ENCODE results near the gene NTSR1. TPM values are rescaled to one million over a fixed set of nuclear protein-coding genes. Genes with fewer than 3 reads are reported as not detected.

Gene NTSR1
- polyA plus RNA-seq, 1 donor from 2014 or later = 0.05 TPM

- TF ChIP-seq POLR2AphosphoS5 (IDR thresholded peaks at IDR 0.05) = no peak
- no peak for TF ChIP-seq REST (IDR thresholded peaks at IDR 0.05; ENCODE audit: borderline replicate concordance)
- no peak for TF ChIP-seq CTCF (IDR thresholded peaks at IDR 0.05; ENCODE audit: poor library complexity, severe bottlenecking)
- no peak for TF ChIP-seq RAD21 (conservative IDR thresholded peaks at IDR 0.05)
- no peak for TF ChIP-seq MXI1 (conservative IDR thresholded peaks at IDR 0.05; ENCODE audit: poor library complexity, severe bottlenecking)
- no peak for TF ChIP-seq TAF1 (IDR thresholded peaks at IDR 0.05; ENCODE audit: low read depth)
- TF ChIP-seq EP300 (conservative IDR thresholded peaks at IDR 0.05; ENCODE audit: poor library complexity, severe bottlenecking) = no peak
- no peak for TF ChIP-seq EZH2 (IDR thresholded peaks at IDR 0.05; ENCODE audit: borderline replicate concordance, insufficient read depth, low read length, poor library complexity, severe bottlenecking)
- TF ChIP-seq SMC3 (conservative IDR thresholded peaks at IDR 0.05; ENCODE audit: poor library complexity) = no peak
- Histone ChIP-seq H3K9me2 (ENCODE audit: insufficient read depth, low read length) (no peaks in the 10 kb centered on the region), H2AFZ (ENCODE audit: low read depth, low read length) (no peak overlapping the region), H3K9ac (ENCODE audit: low read length) (no peak overlapping the region), H3K36me3 (ENCODE audit: insufficient read depth, low read length) (no peaks in the 10 kb centered on the region), H4K20me1 (ENCODE audit: insufficient read depth) (no peaks in the 10 kb centered on the region), H3K4me3 (ENCODE audit: low read length) (no peak overlapping the region), H3K27me3 (ENCODE audit: insufficient read depth, low read depth, low read length) (no peaks in the 10 kb centered on the region), H3K27ac (ENCODE audit: low read length) (no peak overlapping the region), H3K9me3 (ENCODE audit: low read length) (no peaks in the 10 kb centered on the region), H3K4me2 (ENCODE audit: low read length) (no peak overlapping the region), H3F3A (ENCODE audit: insufficient read depth, low read length, poor library complexity, severe bottlenecking) (no peaks in the 10 kb centered on the region), H3K79me2 (replicated peaks; ENCODE audit: insufficient read depth, low read length) (no peaks in the 10 kb centered on the region)
Observed at GRCh38 chr20:62739581-62740285, 31.1 kb downstream of the NTSR1 start.

GRCh38 chr20:62740286-62741141, 31.9 kb downstream of the NTSR1 start:
- H3K4me3 ChIP-seq (ENCODE audit: low read length) = no peak overlapping the region
- H3K36me3 ChIP-seq (ENCODE audit: insufficient read depth, low read length) = no peaks in the 10 kb centered on the region
- no peaks in the 10 kb centered on the region for H4K20me1 ChIP-seq (ENCODE audit: insufficient read depth)
- H2AFZ ChIP-seq (ENCODE audit: low read depth, low read length) = no peak overlapping the region
- H3K9me3 ChIP-seq (ENCODE audit: low read length) = no peaks in the 10 kb centered on the region
- H3K9me2 ChIP-seq (ENCODE audit: insufficient read depth, low read length) = no peaks in the 10 kb centered on the region
- H3K27me3 ChIP-seq (ENCODE audit: insufficient read depth, low read depth, low read length) = no peaks in the 10 kb centered on the region
- H3K27ac ChIP-seq (ENCODE audit: low read length) = no peak overlapping the region
- H3K79me2 ChIP-seq (replicated peaks; ENCODE audit: insufficient read depth, low read length) = no peaks in the 10 kb centered on the region
- H3K4me2 ChIP-seq (ENCODE audit: low read length) = no peak overlapping the region
- peak; percentile 40 for TF ChIP-seq EP300 (conservative IDR thresholded peaks at IDR 0.05; ENCODE audit: poor library complexity, severe bottlenecking)
- no peak for TF ChIP-seq MXI1 (conservative IDR thresholded peaks at IDR 0.05; ENCODE audit: poor library complexity, severe bottlenecking)
- no peak overlapping the region for H3K9ac ChIP-seq (ENCODE audit: low read length)
- H3F3A ChIP-seq (ENCODE audit: insufficient read depth, low read length, poor library complexity, severe bottlenecking) = no peaks in the 10 kb centered on the region

Data from neural cell (in vitro differentiated cells).